ENCODE results near the gene CCL20. TPM values are rescaled to one million over a fixed set of nuclear protein-coding genes. Genes with fewer than 3 reads are reported as not detected.

Gene CCL20
- total RNA-seq, 2 experiments from 2014 or later = 1.5 to 2.2 TPM

DNA sequence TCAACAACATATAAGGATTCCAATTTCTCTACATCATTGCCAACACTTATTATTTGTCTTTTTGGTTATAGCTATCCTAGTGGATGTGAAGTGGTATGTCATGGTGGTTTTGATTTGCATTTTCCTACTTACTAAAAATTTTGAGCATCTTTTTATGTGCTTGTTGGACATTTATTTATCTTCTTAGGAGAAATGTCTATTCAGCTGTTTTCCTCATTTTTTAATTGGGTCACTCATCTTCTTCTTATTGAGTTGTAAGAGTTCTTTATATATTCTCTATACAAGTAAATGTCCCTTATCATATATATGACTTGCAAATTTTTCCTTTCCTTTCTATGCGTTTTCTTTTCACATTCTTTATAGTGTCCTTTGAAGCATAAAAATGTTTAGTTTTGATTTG is 4.7 kb upstream of the CCL20 start:
- no peaks in the 10 kb centered on the region for H3K36me3 Mint-ChIP-seq (ENCODE audit: low read depth)
- no peak overlapping the region for H3K4me3 ChIP-seq (ENCODE audit: low read length)
- H3K36me3 ChIP-seq (ENCODE audit: insufficient read depth, low read length) = no peaks in the 10 kb centered on the region
- H3K4me3 Mint-ChIP-seq = no peak overlapping the region
- intact Hi-C loops (cut with DNase I, micrococcal nuclease) = no loop called here
- peaks cover 10% of the 10 kb centered on the region for H3K4me1 ChIP-seq (ENCODE audit: insufficient read depth, low read length)
- H3K4me1 Mint-ChIP-seq (ENCODE audit: low read depth) = peaks cover 11% of the 10 kb centered on the region
- POLR2A ChIA-PET = no interaction called here
- TF ChIP-seq, protein P1, sequence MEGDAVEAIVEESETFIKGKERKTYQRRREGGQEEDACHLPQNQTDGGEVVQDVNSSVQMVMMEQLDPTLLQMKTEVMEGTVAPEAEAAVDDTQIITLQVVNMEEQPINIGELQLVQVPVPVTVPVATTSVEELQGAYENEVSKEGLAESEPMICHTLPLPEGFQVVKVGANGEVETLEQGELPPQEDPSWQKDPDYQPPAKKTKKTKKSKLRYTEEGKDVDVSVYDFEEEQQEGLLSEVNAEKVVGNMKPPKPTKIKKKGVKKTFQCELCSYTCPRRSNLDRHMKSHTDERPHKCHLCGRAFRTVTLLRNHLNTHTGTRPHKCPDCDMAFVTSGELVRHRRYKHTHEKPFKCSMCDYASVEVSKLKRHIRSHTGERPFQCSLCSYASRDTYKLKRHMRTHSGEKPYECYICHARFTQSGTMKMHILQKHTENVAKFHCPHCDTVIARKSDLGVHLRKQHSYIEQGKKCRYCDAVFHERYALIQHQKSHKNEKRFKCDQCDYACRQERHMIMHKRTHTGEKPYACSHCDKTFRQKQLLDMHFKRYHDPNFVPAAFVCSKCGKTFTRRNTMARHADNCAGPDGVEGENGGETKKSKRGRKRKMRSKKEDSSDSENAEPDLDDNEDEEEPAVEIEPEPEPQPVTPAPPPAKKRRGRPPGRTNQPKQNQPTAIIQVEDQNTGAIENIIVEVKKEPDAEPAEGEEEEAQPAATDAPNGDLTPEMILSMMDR (IDR thresholded peaks at IDR 0.05) = no peak
- H3K9me3 ChIP-seq (ENCODE audit: control insufficient read depth in 1 of 2, insufficient read depth in 1 of 2, low read length in 2 of 2) = no peaks in the 10 kb centered on the region
- no peak overlapping the region for H3K27ac Mint-ChIP-seq
- H3K27me3 ChIP-seq (ENCODE audit: control insufficient read depth in 1 of 2, insufficient read depth in 2 of 2, low read length in 2 of 2) = no peaks in the 10 kb centered on the region
- ATAC-seq (ENCODE audit: poor library complexity) (no peak), DNase-seq (no peak)
- CTCF ChIA-PET = interaction anchor here (0.7 kb wide), 1 partner anchor 761 kb away, joined by 3 read pairs; no protein-coding TSS in a partner anchor
- no peaks in the 10 kb centered on the region for H3K9me3 Mint-ChIP-seq
- H3K27ac ChIP-seq (ENCODE audit: low read depth in 1 of 2, low read length in 2 of 2) = no peak overlapping the region
- peaks cover 11% of the 10 kb centered on the region for H3K27me3 Mint-ChIP-seq

DNA sequence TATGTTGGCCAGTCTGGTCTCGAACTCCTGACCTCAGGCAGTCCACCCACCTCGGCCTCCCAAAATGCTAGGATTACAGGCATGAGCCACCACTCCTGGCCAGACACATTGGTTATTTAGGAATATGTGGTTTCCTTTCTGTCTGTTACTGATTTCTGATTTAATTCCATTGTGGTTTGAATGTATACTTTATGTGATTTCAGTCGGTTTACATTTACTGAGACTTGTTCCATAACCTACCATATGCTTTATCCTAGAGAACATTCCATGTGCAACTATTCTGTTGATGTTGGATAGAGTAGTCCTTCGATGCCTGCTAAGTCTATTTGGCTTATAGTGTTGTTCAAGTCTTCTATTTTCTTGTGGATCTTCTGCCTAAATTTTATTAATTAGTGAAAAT is 1.6 kb upstream of the CCL20 start:
- no peak for DNase-seq
- H3K27ac ChIP-seq (ENCODE audit: low read depth in 1 of 2, low read length in 2 of 2) = peak overlapping the region in 1 of 2 donors; percentile 10
- CTCF ChIA-PET = no interaction called here

DNA sequence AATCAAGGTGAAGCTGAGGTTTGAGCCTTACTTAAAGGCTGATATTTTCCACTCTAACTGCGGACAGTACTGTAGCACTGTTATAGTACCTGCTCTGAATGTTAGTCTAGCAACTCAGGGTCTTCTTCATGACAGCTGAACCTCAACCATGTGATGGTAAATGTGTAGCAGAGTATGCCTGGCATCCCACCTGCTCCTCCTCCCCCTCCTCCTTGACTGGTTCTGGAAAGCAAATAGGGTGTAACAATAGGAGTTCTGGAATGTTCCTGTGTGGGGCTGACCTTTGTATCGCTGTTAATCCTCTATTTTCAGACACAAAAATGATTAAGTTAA is 447 bp upstream of the CCL20 start:
- DNase-seq (no peak), ATAC-seq (ENCODE audit: poor library complexity) (no peak)
- no peaks in the 10 kb centered on the region for H3K9me3 Mint-ChIP-seq
- Histone ChIP-seq H3K4me1 (ENCODE audit: insufficient read depth, low read length) (peaks cover 15% of the 10 kb centered on the region), H3K4me3 (ENCODE audit: low read length) (no peak overlapping the region), H3K9me3 (ENCODE audit: control insufficient read depth in 1 of 2, insufficient read depth in 1 of 2, low read length in 2 of 2) (no peaks in the 10 kb centered on the region), H3K27me3 (ENCODE audit: control insufficient read depth in 1 of 2, insufficient read depth in 2 of 2, low read length in 2 of 2) (no peaks in the 10 kb centered on the region), H3K36me3 (ENCODE audit: insufficient read depth, low read length) (no peaks in the 10 kb centered on the region), H3K27ac (ENCODE audit: low read depth in 1 of 2, low read length in 2 of 2) (peak overlapping the region in 1 of 2 donors; percentile 38)
- CTCF ChIA-PET = interaction anchor here (0.6 kb wide), 1 partner anchor 21 kb away, joined by 3 read pairs; no protein-coding TSS in a partner anchor
- intact Hi-C loops (cut with DNase I, micrococcal nuclease) = no loop called here
- TF ChIP-seq, protein P1 (IDR thresholded peaks at IDR 0.05) = no peak
- H3K4me3 Mint-ChIP-seq = no peak overlapping the region
- no peaks in the 10 kb centered on the region for H3K36me3 Mint-ChIP-seq (ENCODE audit: low read depth)
- H3K27me3 Mint-ChIP-seq = peaks cover 7% of the 10 kb centered on the region
- peaks cover 5% of the 10 kb centered on the region for H3K4me1 Mint-ChIP-seq (ENCODE audit: low read depth)
- POLR2A ChIA-PET = interaction anchor here (1.0 kb wide), 1 partner anchor 30 kb away, joined by 3 read pairs; no protein-coding TSS in a partner anchor
- H3K27ac Mint-ChIP-seq = peak overlapping the region; percentile 46

More for the DNA sequence above, 1.6 kb upstream of the CCL20 start:
- H3K27me3 ChIP-seq (ENCODE audit: control insufficient read depth in 1 of 2, insufficient read depth in 2 of 2, low read length in 2 of 2) = no peaks in the 10 kb centered on the region
- peaks cover 11% of the 10 kb centered on the region for H3K27me3 Mint-ChIP-seq
- POLR2A ChIA-PET = no interaction called here
- H3K4me1 Mint-ChIP-seq (ENCODE audit: low read depth) = no peaks in the 10 kb centered on the region
- no peak overlapping the region for H3K4me3 Mint-ChIP-seq
- H3K4me3 ChIP-seq (ENCODE audit: low read length) = no peak overlapping the region
- no peak overlapping the region for H3K27ac Mint-ChIP-seq
- TF ChIP-seq, protein P1 (IDR thresholded peaks at IDR 0.05) = no peak
- H3K4me1 ChIP-seq (ENCODE audit: insufficient read depth, low read length) = peaks cover 10% of the 10 kb centered on the region
- intact Hi-C loops (cut with DNase I, micrococcal nuclease) = no loop called here
- no peaks in the 10 kb centered on the region for H3K9me3 Mint-ChIP-seq
- no peaks in the 10 kb centered on the region for H3K36me3 Mint-ChIP-seq (ENCODE audit: low read depth)
- no peak for ATAC-seq (ENCODE audit: poor library complexity)
- H3K36me3 ChIP-seq (ENCODE audit: insufficient read depth, low read length) = no peaks in the 10 kb centered on the region
- H3K9me3 ChIP-seq (ENCODE audit: control insufficient read depth in 1 of 2, insufficient read depth in 1 of 2, low read length in 2 of 2) = no peaks in the 10 kb centered on the region
